Stimulated activated naive CD8-positive, alpha-beta T cell treated with anti-CD3 and anti-CD28 coated beads, Interleukin-15, Interleukin-2, amounts not matched to agents 100 ng/mL and 50 ng/mL, for 24 hours (primary cell): ENCODE data around the gene TSHZ1.

Experiments
- H3K27ac Mint-ChIP-seq: one replicate; pipeline ENCODE4 v1.8.0; 2021; ENCODE audit warnings: mild to moderate bottlenecking, mixed read lengths
- H3K27me3 Mint-ChIP-seq: one replicate; pipeline ENCODE4 v1.8.0; 2021; ENCODE audit warnings: mixed read lengths
- H3K36me3 Mint-ChIP-seq: one replicate; pipeline ENCODE4 v1.8.0; 2021; ENCODE audit warnings: low read depth, mixed read lengths
- H3K4me1 Mint-ChIP-seq: one replicate; pipeline ENCODE4 v1.8.0; 2021; ENCODE audit warnings: low read depth, mixed read lengths
- H3K4me3 Mint-ChIP-seq: one replicate; pipeline ENCODE4 v1.8.0; 2021; ENCODE audit warnings: mild to moderate bottlenecking, mixed read lengths
- H3K9me3 Mint-ChIP-seq: one replicate; pipeline ENCODE4 v1.8.0; 2021; ENCODE audit warnings: mixed read lengths

The TSHZ1 gene

GRCh38 chr18:75269696-75270095 lies 59.1 kb downstream of the TSHZ1 start:
- Mint-ChIP-seq H3K9me3 (no peaks in the 10 kb centered on the region), H3K27me3 (no peaks in the 10 kb centered on the region), H3K27ac (no peak overlapping the region), H3K36me3 (no peaks in the 10 kb centered on the region), H3K4me3 (no peak overlapping the region), H3K4me1 (peaks cover 47% of the 10 kb centered on the region)

DNA sequence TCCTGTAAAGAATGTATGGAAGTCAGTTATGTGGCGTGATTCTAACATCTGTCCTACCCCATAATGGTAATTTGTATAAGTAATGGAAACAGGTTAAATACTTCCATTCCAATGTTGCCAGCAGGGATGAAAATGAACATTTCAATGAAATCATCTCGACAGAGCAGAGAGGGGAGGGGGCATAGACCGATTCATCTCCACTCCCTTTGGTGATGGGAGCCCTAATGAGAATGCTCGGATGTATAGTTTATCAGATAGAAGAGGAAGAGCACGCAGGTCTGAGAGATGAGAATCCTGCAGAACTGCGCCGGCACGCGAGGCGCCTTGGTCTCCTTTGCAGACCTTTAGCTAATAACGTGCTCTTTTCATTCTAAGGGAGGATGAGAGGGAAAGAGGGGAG lies 61.4 kb downstream of the TSHZ1 start:
- Mint-ChIP-seq H3K27me3 (no peaks in the 10 kb centered on the region), H3K4me1 (peaks cover 40% of the 10 kb centered on the region), H3K4me3 (no peak overlapping the region), H3K27ac (no peak overlapping the region), H3K36me3 (no peaks in the 10 kb centered on the region), H3K9me3 (no peaks in the 10 kb centered on the region)

- Mint-ChIP-seq H3K27me3 (no peaks in the 10 kb centered on the region), H3K27ac (no peak overlapping the region)
Observed at GRCh38 chr18:75273817-75274216, 63.2 kb downstream of the TSHZ1 start.

DNA sequence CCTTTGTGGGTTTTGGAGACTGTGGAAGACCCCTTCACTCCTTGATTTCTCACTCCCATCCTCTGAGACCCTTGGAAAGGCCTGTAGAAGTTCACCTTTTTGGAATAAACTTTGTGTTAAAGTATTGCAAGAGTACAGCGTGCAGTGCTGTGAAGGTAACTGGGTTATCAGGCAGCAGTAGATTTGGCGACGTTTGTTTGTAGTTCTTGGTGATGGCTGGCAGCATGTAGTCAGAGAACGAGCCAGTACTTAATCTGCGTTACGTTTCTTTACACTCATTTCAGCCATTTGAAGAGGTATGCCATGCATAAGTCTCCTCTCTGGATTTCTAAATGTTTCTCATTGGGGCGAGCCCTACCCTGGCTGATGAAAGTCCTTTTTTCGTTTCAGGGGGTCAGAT lies 64.6 kb downstream of the TSHZ1 start:
- Mint-ChIP-seq H3K36me3 (peaks cover 2% of the 10 kb centered on the region), H3K27me3 (no peaks in the 10 kb centered on the region), H3K9me3 (no peaks in the 10 kb centered on the region), H3K27ac (no peak overlapping the region), H3K4me3 (no peak overlapping the region), H3K4me1 (peaks cover 31% of the 10 kb centered on the region)

More at GRCh38 chr18:75273817-75274216, 63.2 kb downstream of the TSHZ1 start:
- H3K9me3 Mint-ChIP-seq = no peaks in the 10 kb centered on the region
- H3K4me1 Mint-ChIP-seq = peaks cover 32% of the 10 kb centered on the region
- no peaks in the 10 kb centered on the region for H3K36me3 Mint-ChIP-seq
- H3K4me3 Mint-ChIP-seq = no peak overlapping the region

- H3K27ac Mint-ChIP-seq = peak overlapping the region; percentile 71
- H3K4me3 Mint-ChIP-seq = no peak overlapping the region
- peaks cover 34% of the 10 kb centered on the region for H3K4me1 Mint-ChIP-seq
Observed at GRCh38 chr18:75276818-75277609, 66.4 kb downstream of the TSHZ1 start.

GRCh38 chr18:75277610-75277928 lies 67.0 kb downstream of the TSHZ1 start:
- Mint-ChIP-seq H3K27ac (no peak overlapping the region), H3K36me3 (peaks cover 5% of the 10 kb centered on the region), H3K27me3 (no peaks in the 10 kb centered on the region), H3K9me3 (no peaks in the 10 kb centered on the region), H3K4me1 (peaks cover 34% of the 10 kb centered on the region), H3K4me3 (no peak overlapping the region)

More at GRCh38 chr18:75276818-75277609, 66.4 kb downstream of the TSHZ1 start:
- H3K27me3 Mint-ChIP-seq = no peaks in the 10 kb centered on the region
- no peaks in the 10 kb centered on the region for H3K9me3 Mint-ChIP-seq
- H3K36me3 Mint-ChIP-seq = peaks cover 5% of the 10 kb centered on the region

- Mint-ChIP-seq H3K27me3 (no peaks in the 10 kb centered on the region), H3K36me3 (peaks cover 5% of the 10 kb centered on the region), H3K4me3 (no peak overlapping the region), H3K4me1 (peaks cover 30% of the 10 kb centered on the region), H3K9me3 (no peaks in the 10 kb centered on the region), H3K27ac (no peak overlapping the region)
Observed at GRCh38 chr18:75279381-75279780, 68.8 kb downstream of the TSHZ1 start.

DNA sequence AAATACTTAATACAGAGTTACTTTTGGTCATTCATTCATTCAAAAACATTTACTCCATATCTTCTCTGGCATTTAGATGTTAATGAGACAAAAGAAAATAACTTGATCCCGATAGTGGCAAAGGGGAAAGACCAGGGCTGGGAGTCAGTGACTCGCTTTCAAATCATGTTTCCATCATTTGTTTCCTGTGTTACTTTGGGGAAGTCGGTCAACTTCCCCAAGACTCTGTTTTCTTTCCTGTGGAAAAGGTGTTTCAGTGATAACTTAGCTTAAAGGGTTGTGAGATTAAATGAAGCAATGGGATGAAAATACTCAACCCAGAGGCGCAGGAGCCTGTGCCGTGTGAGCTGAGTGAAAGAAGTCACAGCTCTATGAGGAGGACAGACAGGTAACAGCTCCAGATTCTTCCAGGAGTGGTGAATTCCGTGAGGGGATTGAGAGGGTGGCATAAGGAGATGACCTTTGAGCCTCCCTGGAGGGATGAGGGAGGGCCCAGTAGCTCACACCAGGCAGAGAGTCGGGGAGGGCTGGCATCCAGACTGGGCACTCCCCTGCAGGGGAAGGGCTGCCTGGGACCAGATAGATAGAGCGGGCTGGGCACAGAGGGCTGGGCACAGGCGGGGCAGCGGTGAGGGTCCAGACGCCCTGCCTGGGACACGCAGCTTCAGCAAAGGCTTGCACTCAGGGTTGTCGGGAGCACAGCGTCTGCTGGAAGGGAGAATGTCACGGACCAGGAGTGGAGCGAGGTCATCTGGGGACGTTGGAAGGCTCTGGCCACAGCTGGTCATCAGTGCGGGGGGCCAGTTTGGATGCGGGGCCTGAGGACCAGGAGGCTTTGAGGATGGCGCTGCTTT lies 70.1 kb downstream of the TSHZ1 start:
- Mint-ChIP-seq H3K36me3 (peaks cover 14% of the 10 kb centered on the region), H3K4me1 (peaks cover 30% of the 10 kb centered on the region), H3K9me3 (peaks cover 4% of the 10 kb centered on the region), H3K27me3 (no peaks in the 10 kb centered on the region), H3K27ac (peak overlapping the region; percentile 29), H3K4me3 (no peak overlapping the region)

GRCh38 chr18:75282746-75283145 lies 72.1 kb downstream of the TSHZ1 start:
- H3K4me1 Mint-ChIP-seq = peaks cover 14% of the 10 kb centered on the region

DNA sequence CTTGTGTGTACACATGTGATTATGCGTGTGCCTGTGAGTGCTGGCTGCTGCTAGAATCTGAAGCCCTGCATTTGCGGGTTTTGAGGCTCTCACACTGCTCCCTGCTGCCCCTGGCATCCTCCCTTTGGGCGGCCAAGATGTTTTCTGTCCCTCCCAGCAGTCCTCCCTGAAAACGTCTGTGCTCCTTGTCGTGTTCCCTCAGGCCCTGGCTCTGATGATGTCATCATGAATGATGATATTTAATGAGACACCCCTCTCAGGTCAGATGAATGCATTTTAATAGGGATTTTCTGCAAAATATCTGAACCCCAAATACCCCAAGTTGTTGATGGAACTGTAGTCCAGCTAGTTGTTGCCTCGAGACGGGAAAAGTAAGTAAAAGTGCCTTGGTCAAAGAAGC lies 73.1 kb downstream of the TSHZ1 start:
- Mint-ChIP-seq H3K27ac (no peak overlapping the region), H3K27me3 (no peaks in the 10 kb centered on the region)

More at GRCh38 chr18:75282746-75283145, 72.1 kb downstream of the TSHZ1 start:
- Mint-ChIP-seq H3K9me3 (peaks cover 4% of the 10 kb centered on the region), H3K27ac (no peak overlapping the region), H3K36me3 (peaks cover 27% of the 10 kb centered on the region), H3K4me3 (no peak overlapping the region), H3K27me3 (no peaks in the 10 kb centered on the region)

DNA sequence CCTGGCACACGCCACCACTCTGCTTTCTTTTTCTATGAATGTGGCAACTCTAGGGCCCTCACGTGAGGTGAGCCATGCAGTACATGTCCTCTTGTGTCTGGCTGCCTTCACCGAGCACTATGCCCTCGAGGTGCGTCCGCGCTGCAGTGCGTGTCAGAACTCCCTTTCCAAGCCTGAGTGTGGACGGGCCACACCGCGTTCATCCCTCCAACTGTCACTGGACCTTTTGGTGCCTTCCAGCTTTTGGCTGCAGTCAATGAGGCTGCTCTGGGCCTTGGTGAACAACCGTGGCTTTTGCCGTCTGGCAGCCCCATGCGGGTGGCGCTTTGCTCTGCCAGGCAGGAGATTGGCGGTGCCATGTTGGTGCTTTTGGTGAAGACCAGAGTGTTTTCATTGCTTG lies 74.0 kb downstream of the TSHZ1 start:
- Mint-ChIP-seq H3K4me1 (peaks cover 12% of the 10 kb centered on the region), H3K27ac (no peak overlapping the region), H3K4me3 (no peak overlapping the region), H3K36me3 (peaks cover 36% of the 10 kb centered on the region), H3K27me3 (no peaks in the 10 kb centered on the region), H3K9me3 (peaks cover 4% of the 10 kb centered on the region)

More for the DNA sequence above, 73.1 kb downstream of the TSHZ1 start:
- Mint-ChIP-seq H3K9me3 (peaks cover 4% of the 10 kb centered on the region), H3K4me3 (no peak overlapping the region), H3K36me3 (peaks cover 35% of the 10 kb centered on the region), H3K4me1 (peaks cover 12% of the 10 kb centered on the region)

- H3K4me3 Mint-ChIP-seq = no peak overlapping the region
- no peaks in the 10 kb centered on the region for H3K27me3 Mint-ChIP-seq
- H3K27ac Mint-ChIP-seq = no peak overlapping the region
- no peaks in the 10 kb centered on the region for H3K4me1 Mint-ChIP-seq
- H3K9me3 Mint-ChIP-seq = peaks cover 4% of the 10 kb centered on the region
- H3K36me3 Mint-ChIP-seq = peaks cover 31% of the 10 kb centered on the region
Observed at GRCh38 chr18:75285876-75286275, 75.3 kb downstream of the TSHZ1 start.

DNA sequence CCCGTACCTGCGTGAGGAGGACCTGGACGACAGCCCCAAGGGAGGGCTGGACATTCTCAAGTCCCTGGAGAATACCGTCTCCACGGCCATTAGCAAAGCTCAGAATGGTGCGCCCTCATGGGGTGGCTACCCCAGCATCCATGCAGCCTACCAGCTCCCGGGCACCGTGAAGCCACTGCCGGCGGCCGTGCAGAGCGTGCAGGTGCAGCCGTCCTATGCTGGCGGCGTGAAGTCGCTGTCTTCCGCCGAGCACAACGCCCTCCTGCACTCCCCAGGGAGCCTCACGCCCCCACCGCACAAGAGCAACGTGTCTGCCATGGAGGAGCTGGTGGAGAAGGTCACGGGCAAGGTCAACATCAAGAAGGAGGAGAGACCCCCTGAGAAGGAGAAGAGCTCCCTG lies 76.4 kb downstream of the TSHZ1 start:
- Mint-ChIP-seq H3K36me3 (peaks cover 31% of the 10 kb centered on the region), H3K27me3 (no peaks in the 10 kb centered on the region), H3K4me1 (no peaks in the 10 kb centered on the region)

DNA sequence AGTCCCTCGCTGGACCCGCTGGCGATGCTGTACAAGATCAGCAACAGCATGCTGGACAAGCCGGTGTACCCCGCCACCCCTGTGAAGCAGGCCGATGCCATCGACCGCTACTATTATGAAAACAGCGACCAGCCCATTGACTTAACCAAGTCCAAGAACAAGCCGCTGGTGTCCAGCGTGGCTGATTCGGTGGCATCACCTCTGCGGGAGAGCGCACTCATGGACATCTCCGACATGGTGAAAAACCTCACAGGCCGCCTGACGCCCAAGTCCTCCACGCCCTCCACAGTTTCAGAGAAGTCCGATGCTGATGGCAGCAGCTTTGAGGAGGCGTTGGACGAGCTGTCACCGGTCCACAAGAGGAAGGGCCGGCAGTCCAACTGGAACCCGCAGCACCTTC lies 77.1 kb downstream of the TSHZ1 start:
- Mint-ChIP-seq H3K36me3 (peaks cover 31% of the 10 kb centered on the region), H3K9me3 (peaks cover 4% of the 10 kb centered on the region), H3K4me1 (no peaks in the 10 kb centered on the region), H3K27me3 (no peaks in the 10 kb centered on the region), H3K27ac (no peak overlapping the region), H3K4me3 (no peak overlapping the region)

More for the DNA sequence above, 76.4 kb downstream of the TSHZ1 start:
- no peak overlapping the region for H3K4me3 Mint-ChIP-seq
- peaks cover 4% of the 10 kb centered on the region for H3K9me3 Mint-ChIP-seq
- H3K27ac Mint-ChIP-seq = no peak overlapping the region

DNA sequence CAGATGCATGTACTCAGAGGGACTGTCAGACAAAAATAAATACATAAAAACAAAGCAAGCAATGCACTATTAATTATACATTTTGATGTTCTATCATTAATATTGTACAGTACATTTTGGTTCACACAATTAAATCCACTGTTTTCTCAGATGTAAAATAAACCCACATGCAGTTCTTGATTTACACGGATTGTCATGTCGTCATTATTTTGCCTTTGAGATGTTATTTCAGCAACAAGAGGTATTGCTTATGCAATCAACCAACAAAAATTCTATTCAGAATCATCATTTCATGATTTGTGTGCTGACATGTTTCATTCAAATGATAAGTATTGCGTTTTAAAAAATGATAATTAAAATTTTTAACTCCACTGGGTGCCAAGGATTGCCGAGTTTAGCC lies 79.2 kb downstream of the TSHZ1 start:
- no peaks in the 10 kb centered on the region for H3K4me1 Mint-ChIP-seq
- peaks cover 31% of the 10 kb centered on the region for H3K36me3 Mint-ChIP-seq
- H3K27me3 Mint-ChIP-seq = no peaks in the 10 kb centered on the region
- H3K4me3 Mint-ChIP-seq = no peak overlapping the region
- no peak overlapping the region for H3K27ac Mint-ChIP-seq
- H3K9me3 Mint-ChIP-seq = peaks cover 4% of the 10 kb centered on the region
